C4-2B (cell line): ENCODE measurements around the gene FAM111B.
A peak's percentile ranks its signal among the peaks of the same experiment; 100 is the strongest.

ENCODE experiments used
- CTCF ChIP-seq: fragments of 450-650 bp; conservative IDR thresholded peaks from 2 replicates; pipeline ENCODE4 v1.5.1; 2017; ENCODE audit warnings: mild to moderate bottlenecking
- ZFX ChIP-seq: fragments of 450-650 bp; IDR thresholded peaks from 2 replicates; pipeline ENCODE4 v1.6.1; 2017

GRCh38 chr11:59135648-59136461 is 28.8 kb downstream of the FAM111B start:
- TF ChIP-seq CTCF (peak; percentile 100), ZFX (no peak)
